ENCODE results near the gene SLC2A4RG. TPM values are rescaled to one million over a fixed set of nuclear protein-coding genes. Genes with fewer than 3 reads are reported as not detected.

SLC2A4RG gene
- total and polyA plus RNA-seq, 2 of the 13 experiments (the other 11 are each of a cell fraction or from before 2014, with no cell fraction given), result 91.4 to 95.9 TPM

- TF ChIP-seq ESRRA (CRISPR knock-in tag; IDR thresholded peaks at IDR 0.05; ENCODE audit: low read depth), result no peak
- TF ChIP-seq YEATS4 (CRISPR knock-in tag; IDR thresholded peaks at IDR 0.05; ENCODE audit: borderline replicate concordance), result peak; percentile 38; the same call in 1 of the 2 replicates
- peak; percentile 46; the same call in 1 of the 2 replicates for TF ChIP-seq SAP130 (CRISPR knock-in tag; IDR thresholded peaks at IDR 0.05; ENCODE audit: low read depth)
- TF ChIP-seq ATF7-NPFF (CRISPR knock-in tag; IDR thresholded peaks at IDR 0.05; ENCODE audit: low read depth), result peak; percentile 55; the same call in 1 of the 2 replicates
- no peak for TF ChIP-seq SMARCC2 (IDR thresholded peaks at IDR 0.05)
- peak; percentile 89 for TF ChIP-seq DNMT1 (CRISPR knock-in tag; IDR thresholded peaks at IDR 0.05)
- peak; percentile 3; the same call in 1 of the 2 replicates for TF ChIP-seq ZNF572 (CRISPR knock-in tag; IDR thresholded peaks at IDR 0.05)
- TF ChIP-seq ZSCAN12 (CRISPR knock-in tag; IDR thresholded peaks at IDR 0.05), result no peak
- TF ChIP-seq, protein P1, sequence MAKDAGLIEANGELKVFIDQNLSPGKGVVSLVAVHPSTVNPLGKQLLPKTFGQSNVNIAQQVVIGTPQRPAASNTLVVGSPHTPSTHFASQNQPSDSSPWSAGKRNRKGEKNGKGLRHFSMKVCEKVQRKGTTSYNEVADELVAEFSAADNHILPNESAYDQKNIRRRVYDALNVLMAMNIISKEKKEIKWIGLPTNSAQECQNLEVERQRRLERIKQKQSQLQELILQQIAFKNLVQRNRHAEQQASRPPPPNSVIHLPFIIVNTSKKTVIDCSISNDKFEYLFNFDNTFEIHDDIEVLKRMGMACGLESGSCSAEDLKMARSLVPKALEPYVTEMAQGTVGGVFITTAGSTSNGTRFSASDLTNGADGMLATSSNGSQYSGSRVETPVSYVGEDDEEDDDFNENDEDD (CRISPR knock-in tag; IDR thresholded peaks at IDR 0.05; ENCODE audit: borderline replicate concordance), result no peak
- TF ChIP-seq E2F2 (CRISPR knock-in tag; IDR thresholded peaks at IDR 0.05; ENCODE audit: borderline replicate concordance), result no peak
- TF ChIP-seq ZNF496 (CRISPR knock-in tag; IDR thresholded peaks at IDR 0.05; ENCODE audit: insufficient replicate concordance), result no peak
- no peak for TF ChIP-seq XBP1 (CRISPR knock-in tag; IDR thresholded peaks at IDR 0.05)
- TF ChIP-seq MTA1 (CRISPR knock-in tag; IDR thresholded peaks at IDR 0.05; ENCODE audit: borderline replicate concordance), result no peak
- TF ChIP-seq ZNF75D (CRISPR knock-in tag; IDR thresholded peaks at IDR 0.05; ENCODE audit: borderline replicate concordance), result no peak
- TF ChIP-seq ZNF468 (CRISPR knock-in tag; IDR thresholded peaks at IDR 0.05), result peak; percentile 88; the same call in 1 of the 2 replicates
- no peak for TF ChIP-seq PHF20 (CRISPR knock-in tag; IDR thresholded peaks at IDR 0.05)
- TF ChIP-seq PRDM10 (CRISPR knock-in tag; IDR thresholded peaks at IDR 0.05; ENCODE audit: low read depth), result no peak
- TF ChIP-seq ZNF713 (CRISPR knock-in tag; IDR thresholded peaks at IDR 0.05), result peak; percentile 69; the same call in 1 of the 2 replicates
- peak; percentile 99 for TF ChIP-seq AGO2 (optimal IDR thresholded peaks at IDR 0.05; ENCODE audit: low read depth, low read length)
- TF ChIP-seq ZNF549 (CRISPR knock-in tag; IDR thresholded peaks at IDR 0.05), result no peak
- TF ChIP-seq, protein P2, sequence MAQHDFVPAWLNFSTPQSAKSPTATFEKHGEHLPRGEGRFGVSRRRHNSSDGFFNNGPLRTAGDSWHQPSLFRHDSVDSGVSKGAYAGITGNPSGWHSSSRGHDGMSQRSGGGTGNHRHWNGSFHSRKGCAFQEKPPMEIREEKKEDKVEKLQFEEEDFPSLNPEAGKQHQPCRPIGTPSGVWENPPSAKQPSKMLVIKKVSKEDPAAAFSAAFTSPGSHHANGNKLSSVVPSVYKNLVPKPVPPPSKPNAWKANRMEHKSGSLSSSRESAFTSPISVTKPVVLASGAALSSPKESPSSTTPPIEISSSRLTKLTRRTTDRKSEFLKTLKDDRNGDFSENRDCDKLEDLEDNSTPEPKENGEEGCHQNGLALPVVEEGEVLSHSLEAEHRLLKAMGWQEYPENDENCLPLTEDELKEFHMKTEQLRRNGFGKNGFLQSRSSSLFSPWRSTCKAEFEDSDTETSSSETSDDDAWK (CRISPR knock-in tag; IDR thresholded peaks at IDR 0.05), result no peak
Observed at GRCh38 chr20:63696628-63697356, 42.8 kb upstream of the SLC2A4RG start, which contains the start of gene TNFRSF6B (continued).

All from HepG2 (cell line).